ENCODE data around the gene CRHR2.

Gene CRHR2

DNA sequence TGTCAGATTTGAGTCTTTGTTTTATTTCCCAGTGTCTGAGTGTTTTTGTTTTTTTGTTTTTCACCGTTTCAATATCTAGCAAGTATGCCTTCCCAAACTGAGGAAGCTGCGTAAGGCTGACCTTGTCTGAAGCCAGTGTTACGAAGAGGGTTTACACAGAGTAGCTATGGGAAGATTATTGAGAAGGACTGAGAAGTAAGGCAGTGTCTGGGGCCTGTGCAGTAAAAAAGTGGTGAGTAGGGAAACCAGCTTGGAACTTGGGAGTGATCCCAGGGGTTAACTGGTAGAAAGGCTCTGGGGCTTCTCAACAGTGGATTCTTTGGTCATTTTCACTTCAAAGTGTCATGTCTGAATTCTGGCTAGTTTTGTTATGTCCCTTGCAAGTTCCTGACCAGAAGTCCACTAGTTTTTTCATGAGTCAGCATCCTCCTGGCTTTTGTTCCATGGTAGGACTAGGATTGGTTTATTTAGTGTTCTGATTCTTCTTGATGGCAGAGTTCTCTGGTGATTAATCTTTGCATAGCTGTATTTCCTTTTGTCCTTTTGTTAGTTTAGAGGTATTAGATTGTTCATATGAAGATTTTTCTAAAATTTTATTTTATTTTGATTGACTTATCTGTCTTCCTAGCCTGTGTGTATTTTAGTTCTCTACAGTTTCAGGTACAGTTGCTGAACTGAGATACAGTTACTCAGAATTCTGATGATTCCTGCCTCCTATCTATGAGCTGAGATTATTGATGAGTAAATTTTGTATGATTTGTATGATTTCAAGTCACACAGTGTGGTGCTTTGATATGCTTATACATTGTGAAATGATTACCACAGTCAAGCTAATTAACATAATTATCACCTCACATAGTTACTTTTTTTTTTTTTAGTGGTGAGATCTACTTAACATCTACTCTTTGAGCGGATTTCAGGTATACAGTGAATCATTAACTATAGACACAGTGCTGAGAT, 68.6 kb downstream of the CRHR2 start:
- DNase-seq: no peak

DNA sequence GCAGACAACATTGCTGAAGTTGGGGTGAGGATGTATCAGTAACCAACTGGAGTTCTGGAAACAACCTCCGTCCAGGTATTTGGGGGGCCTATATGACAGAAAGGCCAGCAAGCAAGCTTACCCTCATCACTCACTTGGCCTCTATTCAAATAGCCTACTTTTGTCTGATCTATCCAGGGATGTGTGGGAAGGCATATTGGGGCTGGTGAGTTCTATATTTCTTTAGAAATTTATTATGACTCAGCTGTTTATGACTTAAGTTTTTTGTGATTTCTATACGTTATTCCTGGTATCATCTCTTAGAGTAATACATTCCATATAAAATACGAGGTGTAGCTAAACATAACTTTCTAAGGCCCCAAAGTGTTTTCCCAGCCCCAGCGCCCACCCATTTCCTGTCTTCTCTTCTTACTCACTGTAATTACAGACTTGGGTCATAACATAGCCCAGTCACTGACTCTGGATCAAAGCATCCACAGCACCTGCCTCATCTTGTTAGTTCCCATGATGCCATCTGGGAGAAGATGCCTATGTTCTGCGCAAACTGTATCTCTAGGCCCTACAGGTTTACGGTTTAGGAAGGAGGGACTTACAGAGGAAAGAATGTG, 69.5 kb downstream of the CRHR2 start:
- DNase-seq: no peak

DNA sequence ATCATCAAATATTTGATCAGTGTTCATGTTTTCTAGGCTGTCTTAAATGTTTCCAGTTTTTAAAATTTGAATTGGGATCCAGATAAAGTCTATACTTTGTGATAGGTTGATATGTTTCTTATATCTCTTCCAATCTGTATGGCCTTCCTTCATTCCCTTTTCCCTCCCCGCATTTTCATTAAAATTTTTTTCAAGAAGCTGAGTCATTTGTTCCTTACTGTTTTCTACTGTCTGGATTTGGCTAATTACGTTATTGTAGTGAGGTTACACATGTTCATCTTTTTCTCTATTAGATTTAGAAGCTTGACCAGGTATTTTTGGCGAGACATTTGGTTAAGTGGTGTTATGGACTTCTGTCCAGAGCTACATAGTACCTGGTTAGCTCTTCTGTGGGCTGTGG, 76.4 kb downstream of the CRHR2 start:
- no peak for DNase-seq

DNA sequence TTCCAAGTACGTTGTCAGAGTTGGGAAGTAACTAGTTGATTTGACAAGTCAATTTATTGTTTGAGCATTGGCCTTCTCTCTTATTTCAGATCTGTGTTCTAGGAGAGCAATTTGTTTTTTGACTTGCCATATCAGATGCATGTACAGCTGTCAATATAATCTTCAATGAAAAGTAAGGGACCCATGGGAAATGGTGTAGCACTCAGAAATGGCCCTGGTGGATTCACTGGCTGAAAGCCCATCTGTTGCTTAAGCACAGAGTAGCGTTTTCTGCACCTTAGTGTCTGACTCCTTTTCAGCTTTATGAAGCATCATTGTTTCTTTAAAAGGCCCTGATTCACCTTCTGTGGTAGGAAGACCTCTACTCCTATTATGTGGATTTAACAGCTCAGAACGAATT, 77.4 kb downstream of the CRHR2 start:
- no peak for DNase-seq

Data from activated CD4-positive, alpha-beta T cell treated with anti-CD3 and anti-CD28 coated beads for 4 hours (primary cell).